PC-9 (cell line): ENCODE results near the gene ABCA2. TPM values are rescaled to one million over a fixed set of nuclear protein-coding genes. Genes with fewer than 3 reads are reported as not detected.

Source experiments
- BruUV-seq: library from RNA; stranded (reverse); fragments of 400-500 nt; replicated peaks from 2 replicates; lab custom pipeline; 2021; lab: Mats Ljungman, UMichigan
- CTCF ChIA-PET: fragments of 300-600 bp; sonication (Branson Sonifier 250); formaldehyde crosslinking; loops from one replicate; lab custom pipeline; 2022; ENCODE audit warnings: antibody characterized with exemption; lab: Charles Lee
- POLR2A ChIA-PET: fragments of 300-600 bp; sonication (Branson Sonifier 250); formaldehyde crosslinking; loops from one replicate; lab custom pipeline; 2022; ENCODE audit warnings: antibody characterized with exemption; ENCODE audit not compliant: unreplicated experiment; lab: Charles Lee
- DNase-seq, 2 experiments: peaks; one replicate each; pipeline versions ENCODE4 v3.0.0 to v3.0.0-alpha.2; 2015 to 2022; ENCODE audit warnings: mixed read lengths in 1 of 2
- H2AFZ ChIP-seq: fragments of 200-600 bp; sonication (generic); 2 replicates; pipeline ENCODE4 v1.8.1; 2017; ENCODE audit warnings: antibody characterized with exemption
- H3F3A ChIP-seq: fragments of 200-600 bp; sonication (generic); 2 replicates; pipeline ENCODE4 v1.8.1; 2017; ENCODE audit warnings: antibody characterized with exemption, mild to moderate bottlenecking, low read depth; ENCODE audit not compliant: insufficient read depth
- H3K27ac ChIP-seq: fragments of 200-600 bp; sonication (generic); 2 replicates; pipeline ENCODE4 v1.6.1; 2016; ENCODE audit warnings: mixed run types
- H3K27me3 ChIP-seq: fragments of 200-600 bp; sonication (generic); 2 replicates; pipeline ENCODE4 v1.6.1; 2016; ENCODE audit warnings: low read depth, mixed run types; ENCODE audit not compliant: insufficient read depth
- H3K36me3 ChIP-seq: fragments of 200-600 bp; sonication (generic); 2 replicates; pipeline ENCODE4 v1.6.1; 2016; ENCODE audit warnings: low read depth, mixed run types
- H3K4me1 ChIP-seq: fragments of 200-600 bp; sonication (generic); replicated peaks from 2 replicates; pipeline ENCODE4 v1.6.1; 2016; ENCODE audit warnings: mixed run types; ENCODE audit not compliant: insufficient read depth
- H3K4me2 ChIP-seq: fragments of 200-600 bp; sonication (generic); 2 replicates; pipeline ENCODE4 v1.6.1; 2017; ENCODE audit warnings: mixed run types
- H3K4me3 ChIP-seq: fragments of 200-600 bp; sonication (generic); 2 replicates; pipeline ENCODE4 v1.6.1; 2016; ENCODE audit warnings: mixed run types
- H3K79me2 ChIP-seq: fragments of 200-600 bp; sonication (generic); 2 replicates; pipeline ENCODE4 v1.6.1; 2017; ENCODE audit warnings: low read depth, mixed run types
- H3K9me2 ChIP-seq: fragments of 200-600 bp; sonication (generic); 2 replicates; pipeline ENCODE4 v1.8.1; 2017; ENCODE audit warnings: mild to moderate bottlenecking; ENCODE audit not compliant: insufficient read depth
- H3K9me3 ChIP-seq: fragments of 200-600 bp; sonication (generic); 2 replicates; pipeline ENCODE4 v1.8.1; 2016; ENCODE audit warnings: low read depth; ENCODE audit not compliant: insufficient read depth
- H4K20me1 ChIP-seq: fragments of 200-600 bp; sonication (generic); 2 replicates; pipeline ENCODE4 v1.8.1; 2017; ENCODE audit not compliant: insufficient read depth
- CTCF ChIP-seq: fragments of 200-600 bp; sonication (generic); conservative IDR thresholded peaks from 2 replicates; pipeline ENCODE4 v1.6.1; 2017; ENCODE audit warnings: mixed run types, antibody characterized with exemption, mild to moderate bottlenecking, moderate library complexity
- EZH2 ChIP-seq: fragments of 200-600 bp; sonication (generic); IDR thresholded peaks from 2 replicates; pipeline ENCODE4 v1.8.0; 2017; ENCODE audit warnings: antibody characterized with exemption, low read depth
- intact Hi-C: fragments of 100-400 bp; cut with micrococcal nuclease; formaldehyde crosslinking; loops from one replicate; pipeline ENCODE4 v1.10.0; 2022; ENCODE audit not compliant: unreplicated experiment
- total RNA-seq: library from RNA; stranded (reverse); gene quantifications from 2 replicates; pipeline ENCODE4 v1.2.3, GENCODE V29; 2021

ABCA2 gene
- total RNA-seq, 1 experiment from 2014 or later: 79.2 TPM

- no peak overlapping the region for H2AFZ ChIP-seq
- intact Hi-C loops: no loop called here
- BruUV-seq: no TSS peak
Observed at GRCh38 chr9:137000177-137000930, 27.7 kb downstream of the ABCA2 start.

GRCh38 chr9:136997830-136998234 is 30.2 kb downstream of the ABCA2 start:
- no peaks in the 10 kb centered on the region for H3K9me2 ChIP-seq
- no peak overlapping the region for H2AFZ ChIP-seq
- CTCF ChIA-PET: no interaction called here
- H4K20me1 ChIP-seq: no peaks in the 10 kb centered on the region
- H3K9me3 ChIP-seq: no peaks in the 10 kb centered on the region
- peaks cover 7% of the 10 kb centered on the region; the same call in 1 of the 2 replicates for H3K79me2 ChIP-seq
- no peaks in the 10 kb centered on the region for H3K27me3 ChIP-seq
- peaks cover 18% of the 10 kb centered on the region; the same call in 1 of the 2 replicates for H3F3A ChIP-seq
- POLR2A ChIA-PET: no interaction called here
- H3K4me2 ChIP-seq: no peak overlapping the region
- no peak for DNase-seq
- H3K27ac ChIP-seq: no peak overlapping the region
- no peak for TF ChIP-seq CTCF
- no peak for TF ChIP-seq EZH2
- no peaks in the 10 kb centered on the region for H3K36me3 ChIP-seq
- peaks cover 35% of the 10 kb centered on the region for H3K4me1 ChIP-seq
- no peak overlapping the region for H3K4me3 ChIP-seq
- BruUV-seq: no TSS peak
- intact Hi-C loops: loop anchor here (2.0 to 5.0 kb wide), 2 partner anchors 151 to 207 kb away; partner anchors contain the start of genes PHPT1 and TMEM141

More at GRCh38 chr9:137000177-137000930, 27.7 kb downstream of the ABCA2 start:
- H3K4me1 ChIP-seq: peaks cover 30% of the 10 kb centered on the region
- TF ChIP-seq EZH2 (no peak), CTCF (no peak)
- ChIA-PET POLR2A (interaction anchor here (0.6 kb wide), 1 partner anchor 201 kb away, joined by 6 read pairs; no protein-coding TSS in a partner anchor), CTCF (interaction anchor here (0.6 to 1.1 kb wide), 7 partner anchors 8 to 290 kb away, joined by 3 to 22 read pairs (median 6); partner anchors contain the start of gene PAXX)
- H3K79me2 ChIP-seq: no peaks in the 10 kb centered on the region
- H3K9me3 ChIP-seq: no peaks in the 10 kb centered on the region
- H3K4me2 ChIP-seq: 0 out of 2 replicates have a peak overlapping the region, but pooled peaks have one; percentile 2
- DNase-seq: no peak
- no peaks in the 10 kb centered on the region for H3K27me3 ChIP-seq
- H4K20me1 ChIP-seq: no peaks in the 10 kb centered on the region
- H3K9me2 ChIP-seq: no peaks in the 10 kb centered on the region
- no peaks in the 10 kb centered on the region for H3K36me3 ChIP-seq
- no peak overlapping the region for H3K4me3 ChIP-seq
- no peak overlapping the region for H3K27ac ChIP-seq
- peaks cover 21% of the 10 kb centered on the region; the same call in 1 of the 2 replicates for H3F3A ChIP-seq

GRCh38 chr9:136997371-136997770 is 30.7 kb downstream of the ABCA2 start:
- Histone ChIP-seq H3K4me1 (peaks cover 35% of the 10 kb centered on the region), H2AFZ (no peak overlapping the region), H3K4me3 (peak overlapping the region; percentile 53; the same call in 1 of the 2 replicates), H3K79me2 (peaks cover 7% of the 10 kb centered on the region; the same call in 1 of the 2 replicates), H3K27ac (no peak overlapping the region), H3K4me2 (peak overlapping the region; percentile 94), H3K36me3 (no peaks in the 10 kb centered on the region), H4K20me1 (no peaks in the 10 kb centered on the region), H3K9me3 (no peaks in the 10 kb centered on the region), H3F3A (peaks cover 21% of the 10 kb centered on the region; the same call in 1 of the 2 replicates), H3K9me2 (no peaks in the 10 kb centered on the region), H3K27me3 (no peaks in the 10 kb centered on the region)
- BruUV-seq: TSS peak; percentile 40
- no peak for DNase-seq
- TF ChIP-seq CTCF (no peak), EZH2 (no peak)
- intact Hi-C loops: loop anchor here (2.0 to 5.0 kb wide), 2 partner anchors 150 to 207 kb away; partner anchors contain the start of genes PHPT1 and TMEM141
- CTCF ChIA-PET: interaction anchor here (0.6 to 2.1 kb wide), 2 partner anchors 32 to 58 kb away, joined by 3 to 10 read pairs; no protein-coding TSS in a partner anchor
- POLR2A ChIA-PET: no interaction called here
